Measurements from ENCODE around the gene TAF4. TPM values are rescaled to one million over a fixed set of nuclear protein-coding genes. Genes with fewer than 3 reads are reported as not detected.

The TAF4 gene, protein sequence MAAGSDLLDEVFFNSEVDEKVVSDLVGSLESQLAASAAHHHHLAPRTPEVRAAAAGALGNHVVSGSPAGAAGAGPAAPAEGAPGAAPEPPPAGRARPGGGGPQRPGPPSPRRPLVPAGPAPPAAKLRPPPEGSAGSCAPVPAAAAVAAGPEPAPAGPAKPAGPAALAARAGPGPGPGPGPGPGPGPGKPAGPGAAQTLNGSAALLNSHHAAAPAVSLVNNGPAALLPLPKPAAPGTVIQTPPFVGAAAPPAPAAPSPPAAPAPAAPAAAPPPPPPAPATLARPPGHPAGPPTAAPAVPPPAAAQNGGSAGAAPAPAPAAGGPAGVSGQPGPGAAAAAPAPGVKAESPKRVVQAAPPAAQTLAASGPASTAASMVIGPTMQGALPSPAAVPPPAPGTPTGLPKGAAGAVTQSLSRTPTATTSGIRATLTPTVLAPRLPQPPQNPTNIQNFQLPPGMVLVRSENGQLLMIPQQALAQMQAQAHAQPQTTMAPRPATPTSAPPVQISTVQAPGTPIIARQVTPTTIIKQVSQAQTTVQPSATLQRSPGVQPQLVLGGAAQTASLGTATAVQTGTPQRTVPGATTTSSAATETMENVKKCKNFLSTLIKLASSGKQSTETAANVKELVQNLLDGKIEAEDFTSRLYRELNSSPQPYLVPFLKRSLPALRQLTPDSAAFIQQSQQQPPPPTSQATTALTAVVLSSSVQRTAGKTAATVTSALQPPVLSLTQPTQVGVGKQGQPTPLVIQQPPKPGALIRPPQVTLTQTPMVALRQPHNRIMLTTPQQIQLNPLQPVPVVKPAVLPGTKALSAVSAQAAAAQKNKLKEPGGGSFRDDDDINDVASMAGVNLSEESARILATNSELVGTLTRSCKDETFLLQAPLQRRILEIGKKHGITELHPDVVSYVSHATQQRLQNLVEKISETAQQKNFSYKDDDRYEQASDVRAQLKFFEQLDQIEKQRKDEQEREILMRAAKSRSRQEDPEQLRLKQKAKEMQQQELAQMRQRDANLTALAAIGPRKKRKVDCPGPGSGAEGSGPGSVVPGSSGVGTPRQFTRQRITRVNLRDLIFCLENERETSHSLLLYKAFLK
- total RNA-seq (2021; ENCODE audit: unreplicated experiment) (21.0 TPM), Bru-seq, nascent RNA (percentile 69 among the genes with signal in this experiment), BruChase-seq, experiment 1, labeled RNA remaining after a 2-hour chase (percentile 71 among the genes with signal in this experiment), BruChase-seq, experiment 2, labeled RNA remaining after a 6-hour chase (percentile 73 among the genes with signal in this experiment)
- polyA plus RNA-seq (2012; ENCODE audit: insufficient read length): 27.9 TPM
- long read RNA-seq, full-length matches to known transcripts: 2 of 14 reads
- long read RNA-seq, partial matches to known transcripts: 12 of 14 reads
- long read RNA-seq, other reads (novel, unspliced or antisense): 0 of 14 reads

GRCh38 chr20:62065674-62066338, at the start of gene TAF4:
Gene TAF4 (minus strand): TSS chr20:62065881. CDS start chr20:62065810, 71 bp downstream.
- peak; percentile 79 for ATAC-seq
- H3K27ac ChIP-seq (ENCODE audit: low read length): peak within 1 kb of the TSS; percentile 88

GRCh38 chr20:62114894-62115293, 49.2 kb upstream of the TAF4 start:
- intact Hi-C loops (cut with micrococcal nuclease; ENCODE audit: unreplicated experiment) (no loop called here), in situ Hi-C loops (cut with HindIII; ENCODE audit: low pct_unique_long_range_greater_than_20kb, low sequenced_read_pairs) (no loop called here)
- H3K27ac ChIP-seq (ENCODE audit: low read length): no peak overlapping the region
- ChIA-PET POLR2A (no interaction called here), CTCF (no interaction called here)
- peaks cover 1% of the 10 kb centered on the region; the same call in 1 of the 2 replicates for H3K4me1 ChIP-seq (ENCODE audit: control insufficient read depth, insufficient read depth, low read length)
- no TSS peak for BruUV-seq (replicated peaks)
- TF ChIP-seq SIN3A (IDR thresholded peaks at IDR 0.05; ENCODE audit: borderline replicate concordance, insufficient read depth, low read depth, low read length) (no peak), POLR2AphosphoS5 (IDR thresholded peaks at IDR 0.05; ENCODE audit: low read depth, low read length) (no peak)
- TF ChIP-seq, protein P1, sequence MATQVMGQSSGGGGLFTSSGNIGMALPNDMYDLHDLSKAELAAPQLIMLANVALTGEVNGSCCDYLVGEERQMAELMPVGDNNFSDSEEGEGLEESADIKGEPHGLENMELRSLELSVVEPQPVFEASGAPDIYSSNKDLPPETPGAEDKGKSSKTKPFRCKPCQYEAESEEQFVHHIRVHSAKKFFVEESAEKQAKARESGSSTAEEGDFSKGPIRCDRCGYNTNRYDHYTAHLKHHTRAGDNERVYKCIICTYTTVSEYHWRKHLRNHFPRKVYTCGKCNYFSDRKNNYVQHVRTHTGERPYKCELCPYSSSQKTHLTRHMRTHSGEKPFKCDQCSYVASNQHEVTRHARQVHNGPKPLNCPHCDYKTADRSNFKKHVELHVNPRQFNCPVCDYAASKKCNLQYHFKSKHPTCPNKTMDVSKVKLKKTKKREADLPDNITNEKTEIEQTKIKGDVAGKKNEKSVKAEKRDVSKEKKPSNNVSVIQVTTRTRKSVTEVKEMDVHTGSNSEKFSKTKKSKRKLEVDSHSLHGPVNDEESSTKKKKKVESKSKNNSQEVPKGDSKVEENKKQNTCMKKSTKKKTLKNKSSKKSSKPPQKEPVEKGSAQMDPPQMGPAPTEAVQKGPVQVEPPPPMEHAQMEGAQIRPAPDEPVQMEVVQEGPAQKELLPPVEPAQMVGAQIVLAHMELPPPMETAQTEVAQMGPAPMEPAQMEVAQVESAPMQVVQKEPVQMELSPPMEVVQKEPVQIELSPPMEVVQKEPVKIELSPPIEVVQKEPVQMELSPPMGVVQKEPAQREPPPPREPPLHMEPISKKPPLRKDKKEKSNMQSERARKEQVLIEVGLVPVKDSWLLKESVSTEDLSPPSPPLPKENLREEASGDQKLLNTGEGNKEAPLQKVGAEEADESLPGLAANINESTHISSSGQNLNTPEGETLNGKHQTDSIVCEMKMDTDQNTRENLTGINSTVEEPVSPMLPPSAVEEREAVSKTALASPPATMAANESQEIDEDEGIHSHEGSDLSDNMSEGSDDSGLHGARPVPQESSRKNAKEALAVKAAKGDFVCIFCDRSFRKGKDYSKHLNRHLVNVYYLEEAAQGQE (IDR thresholded peaks at IDR 0.05; ENCODE audit: insufficient read depth in 1 of 2, low read depth in 2 of 2, low read length in 1 of 2): no peak
- H3K9me3 ChIP-seq (ENCODE audit: control insufficient read depth, insufficient read depth, low read depth, low read length): no peaks in the 10 kb centered on the region; the same call in 1 of the 2 replicates
- DNase-seq (ENCODE audit: low read depth, low spot score): no peak
- no peaks in the 10 kb centered on the region for H3K36me3 ChIP-seq (ENCODE audit: control insufficient read depth, insufficient read depth, low read length)
- no peak for ATAC-seq
- H3K4me3 ChIP-seq (ENCODE audit: low read depth in 2 of 2, low read length in 2 of 2): no peak overlapping the region
- H3K27me3 ChIP-seq (ENCODE audit: control insufficient read depth, insufficient read depth, low read length): no peaks in the 10 kb centered on the region

More at GRCh38 chr20:62065674-62066338, at the start of gene TAF4:
- TF ChIP-seq POLR2AphosphoS5 (IDR thresholded peaks at IDR 0.05; ENCODE audit: low read depth, low read length): peak; percentile 89
- peak; percentile 67; the same call in 1 of the 2 replicates for TF ChIP-seq SIN3A (IDR thresholded peaks at IDR 0.05; ENCODE audit: borderline replicate concordance, insufficient read depth, low read depth, low read length)
- TF ChIP-seq CTCF (IDR thresholded peaks at IDR 0.05): no peak
- H3K4me3 ChIP-seq (ENCODE audit: low read depth in 2 of 2, low read length in 2 of 2): peak within 1 kb of the TSS; percentile 52 to 63
- peaks cover 27% of the 10 kb centered on the region for H3K4me1 ChIP-seq (ENCODE audit: control insufficient read depth, insufficient read depth, low read length)
- CTCF ChIA-PET: no interaction called here
- DNase-seq (ENCODE audit: low read depth, low spot score): no peak
- in situ Hi-C loops (cut with HindIII; ENCODE audit: low pct_unique_long_range_greater_than_20kb, low sequenced_read_pairs): no loop called here
- POLR2A ChIA-PET: interaction anchor here (0.6 kb wide), 2 partner anchors 10 to 56 kb away, joined by 3 to 5 read pairs; partner anchors contain the start of gene LSM14B
- no peaks in the 10 kb centered on the region for H3K27me3 ChIP-seq (ENCODE audit: control insufficient read depth, insufficient read depth, low read length)
- BruUV-seq (replicated peaks): no TSS peak
- H3K36me3 ChIP-seq (ENCODE audit: control insufficient read depth, insufficient read depth, low read length): no peaks in the 10 kb centered on the region
- intact Hi-C loops (cut with micrococcal nuclease; ENCODE audit: unreplicated experiment): loop anchor here (2.0 to 5.0 kb wide), 2 partner anchors 23 to 71 kb away; no protein-coding TSS in a partner anchor
- no peaks in the 10 kb centered on the region for H3K9me3 ChIP-seq (ENCODE audit: control insufficient read depth, insufficient read depth, low read depth, low read length)

All from Panc1 (cell line).